Measurements from ENCODE around the gene DERL2. TPM values are rescaled to one million over a fixed set of nuclear protein-coding genes. Genes with fewer than 3 reads are reported as not detected.
A peak's percentile ranks its signal among the peaks of the same experiment; 100 is the strongest.

DERL2 gene
- total and polyA plus RNA-seq, 9 of the 15 experiments (the other 6 are each of a cell fraction or from before 2014, with no cell fraction given) = 11.5 to 105 (median 30.7) TPM

DNA sequence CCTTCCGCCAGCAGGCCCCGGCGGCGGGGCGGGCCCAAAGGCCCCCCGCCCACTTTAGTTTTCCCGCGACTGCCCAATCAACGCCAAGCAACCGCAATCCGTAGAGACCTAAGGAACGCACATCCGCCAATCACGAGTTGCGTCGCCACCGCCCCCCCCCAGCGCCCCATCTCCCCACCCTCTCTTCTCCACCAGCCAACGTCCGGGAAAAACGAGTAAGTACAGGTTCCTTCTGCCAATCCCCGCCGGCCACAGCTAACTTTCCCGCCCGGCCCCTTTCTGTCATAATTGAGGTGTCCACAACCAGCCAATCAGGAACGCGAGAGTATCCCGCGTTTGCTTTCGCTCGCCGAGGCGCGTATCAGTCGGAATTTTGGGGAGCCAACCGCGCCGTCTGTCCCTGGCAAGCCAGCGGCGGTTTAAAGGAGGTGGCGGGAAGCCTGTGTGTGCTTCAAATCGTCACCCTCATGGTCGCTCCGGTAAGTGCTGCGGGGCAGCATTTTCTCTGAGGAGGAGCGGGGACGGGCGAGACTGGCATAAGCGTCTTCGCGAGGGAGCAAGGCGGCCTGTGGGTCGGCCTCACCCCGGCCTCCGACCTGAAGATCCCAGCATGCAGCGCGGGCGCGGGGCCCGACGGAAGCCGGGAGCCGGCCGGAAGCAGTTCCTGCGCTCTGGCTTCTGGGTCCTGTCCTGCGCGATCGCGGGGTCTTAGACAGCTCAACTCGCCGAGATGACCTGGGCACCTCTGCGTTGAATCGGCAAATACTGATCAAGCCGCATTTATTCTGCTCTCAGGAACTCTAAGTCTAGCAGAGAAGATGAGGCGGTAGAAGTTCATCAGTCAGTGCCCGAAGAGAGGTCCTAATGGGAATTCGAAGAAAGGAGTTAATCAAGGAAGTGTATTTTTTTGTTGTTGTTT, 487 bp upstream of the DERL2 start, which contains the start of gene MIS12 (continued):
- TF ChIP-seq ZBTB26 (CRISPR knock-in tag; IDR thresholded peaks at IDR 0.05) = no peak
- no peak for TF ChIP-seq ZNF212 (CRISPR knock-in tag; IDR thresholded peaks at IDR 0.05)
- peak; percentile 22 for TF ChIP-seq PRDM10 (IDR thresholded peaks at IDR 0.05; ENCODE audit: partially characterized antibody)
- no peak for TF ChIP-seq SMARCB1 (IDR thresholded peaks at IDR 0.05; ENCODE audit: insufficient read length, low read depth)
- no peak for TF ChIP-seq ZC3H4 (CRISPR knock-in tag; IDR thresholded peaks at IDR 0.05; ENCODE audit: borderline replicate concordance)
- no peak; the same call in 1 of the 2 replicates for TF ChIP-seq ETV5 (CRISPR knock-in tag; IDR thresholded peaks at IDR 0.05; ENCODE audit: low read depth)
- TF ChIP-seq PURB (CRISPR knock-in tag; IDR thresholded peaks at IDR 0.05; ENCODE audit: low read depth) = no peak
- TF ChIP-seq, protein P1, sequence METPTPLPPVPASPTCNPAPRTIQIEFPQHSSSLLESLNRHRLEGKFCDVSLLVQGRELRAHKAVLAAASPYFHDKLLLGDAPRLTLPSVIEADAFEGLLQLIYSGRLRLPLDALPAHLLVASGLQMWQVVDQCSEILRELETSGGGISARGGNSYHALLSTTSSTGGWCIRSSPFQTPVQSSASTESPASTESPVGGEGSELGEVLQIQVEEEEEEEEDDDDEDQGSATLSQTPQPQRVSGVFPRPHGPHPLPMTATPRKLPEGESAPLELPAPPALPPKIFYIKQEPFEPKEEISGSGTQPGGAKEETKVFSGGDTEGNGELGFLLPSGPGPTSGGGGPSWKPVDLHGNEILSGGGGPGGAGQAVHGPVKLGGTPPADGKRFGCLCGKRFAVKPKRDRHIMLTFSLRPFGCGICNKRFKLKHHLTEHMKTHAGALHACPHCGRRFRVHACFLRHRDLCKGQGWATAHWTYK (CRISPR knock-in tag; IDR thresholded peaks at IDR 0.05) = peak; percentile 85; the same call in 1 of the 2 replicates
- no peak for TF ChIP-seq NFE2L1 (tag; IDR thresholded peaks at IDR 0.05; ENCODE audit: borderline replicate concordance, low read depth)
- peak; percentile 79 for TF ChIP-seq ZNF143 (CRISPR knock-in tag; IDR thresholded peaks at IDR 0.05)
- TF ChIP-seq FOXJ2 (tag; IDR thresholded peaks at IDR 0.05) = no peak
- TF ChIP-seq NR2C2 (CRISPR knock-in tag; IDR thresholded peaks at IDR 0.05) = no peak; the same call in 1 of the 2 replicates
- peak; percentile 95 for TF ChIP-seq NR2C2 (tag; IDR thresholded peaks at IDR 0.05)
- TF ChIP-seq GATAD2B (IDR thresholded peaks at IDR 0.05; ENCODE audit: borderline replicate concordance) = no peak
- TF ChIP-seq, protein P2, sequence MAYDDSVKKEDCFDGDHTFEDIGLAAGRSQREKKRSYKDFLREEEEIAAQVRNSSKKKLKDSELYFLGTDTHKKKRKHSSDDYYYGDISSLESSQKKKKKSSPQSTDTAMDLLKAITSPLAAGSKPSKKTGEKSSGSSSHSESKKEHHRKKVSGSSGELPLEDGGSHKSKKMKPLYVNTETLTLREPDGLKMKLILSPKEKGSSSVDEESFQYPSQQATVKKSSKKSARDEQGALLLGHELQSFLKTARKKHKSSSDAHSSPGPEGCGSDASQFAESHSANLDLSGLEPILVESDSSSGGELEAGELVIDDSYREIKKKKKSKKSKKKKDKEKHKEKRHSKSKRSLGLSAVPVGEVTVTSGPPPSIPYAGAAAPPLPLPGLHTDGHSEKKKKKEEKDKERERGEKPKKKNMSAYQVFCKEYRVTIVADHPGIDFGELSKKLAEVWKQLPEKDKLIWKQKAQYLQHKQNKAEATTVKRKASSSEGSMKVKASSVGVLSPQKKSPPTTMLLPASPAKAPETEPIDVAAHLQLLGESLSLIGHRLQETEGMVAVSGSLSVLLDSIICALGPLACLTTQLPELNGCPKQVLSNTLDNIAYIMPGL (CRISPR knock-in tag; IDR thresholded peaks at IDR 0.05) = 0 out of 2 replicates have a peak, but pooled peaks have one; percentile 64
- TF ChIP-seq RFX5 (IDR thresholded peaks at IDR 0.05; ENCODE audit: low read depth, low read length) = no peak
- TF ChIP-seq LARP7 (IDR thresholded peaks at IDR 0.05) = no peak
